HS-5 (cell line): ENCODE measurements around the gene DLX2.
"Not testable (repeated sequence)": the region's sequence is repeated elsewhere in the genome, so short reads cannot be mapped to it uniquely, and the experiment has no call there.

Source experiments
- DNase-seq: peaks from one replicate; pipeline ENCODE4 v3.0.0-alpha.2; 2012; ENCODE audit warnings: low read depth

Gene DLX2

DNA sequence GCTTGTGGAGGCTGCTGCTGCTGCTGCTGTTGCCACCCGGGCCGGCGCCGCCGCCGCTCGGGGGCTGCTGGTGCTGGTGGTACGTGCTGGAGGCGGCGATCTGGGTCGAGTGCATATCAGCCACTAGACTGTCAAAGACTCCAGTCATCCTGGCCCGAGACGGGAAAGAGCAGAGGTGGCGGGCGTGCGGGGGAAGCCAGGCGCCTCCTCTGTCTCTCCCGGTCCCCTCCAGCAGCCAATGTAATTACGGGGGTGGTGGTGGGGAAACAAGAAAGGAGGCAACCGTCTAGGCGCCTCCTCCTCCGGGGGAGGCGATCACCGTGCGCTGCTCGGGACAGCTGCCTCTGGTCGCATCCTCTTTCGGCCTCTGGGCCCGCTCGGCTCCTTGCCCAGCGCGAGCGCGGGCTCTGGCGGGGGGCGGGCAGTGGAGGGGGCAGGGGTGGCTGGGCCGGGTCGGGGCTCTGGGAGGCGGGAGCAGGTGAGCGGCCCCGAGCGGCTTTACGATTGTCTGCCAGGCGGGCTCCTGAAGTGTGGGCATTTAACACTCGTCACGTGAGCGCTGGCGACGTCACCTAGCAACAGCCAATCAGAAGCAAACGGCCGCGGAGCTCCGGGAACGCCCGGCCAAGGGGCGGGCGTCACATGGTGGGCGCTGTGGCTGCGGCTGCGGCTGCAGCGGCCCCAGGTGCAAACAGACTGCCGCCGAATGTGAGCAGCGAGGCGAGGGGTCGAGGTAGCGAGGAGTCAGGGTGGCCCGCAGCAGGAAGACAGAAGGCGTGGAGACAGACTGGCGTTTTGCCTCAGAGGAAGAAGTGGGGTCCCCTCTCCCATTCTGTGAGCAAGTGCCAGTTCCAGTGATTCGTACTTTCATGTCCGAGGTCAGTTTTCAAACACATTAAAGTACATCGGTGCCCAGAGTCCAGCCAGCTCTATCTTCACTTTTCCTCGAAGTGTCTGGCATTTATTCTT lies at the start of gene DLX2:
DLX2 (minus strand) TSS at position 510 of the 969 bp plus-strand sequence; CDS start at position 148, 362 bp downstream.
- DNase-seq, result no peak

DNA sequence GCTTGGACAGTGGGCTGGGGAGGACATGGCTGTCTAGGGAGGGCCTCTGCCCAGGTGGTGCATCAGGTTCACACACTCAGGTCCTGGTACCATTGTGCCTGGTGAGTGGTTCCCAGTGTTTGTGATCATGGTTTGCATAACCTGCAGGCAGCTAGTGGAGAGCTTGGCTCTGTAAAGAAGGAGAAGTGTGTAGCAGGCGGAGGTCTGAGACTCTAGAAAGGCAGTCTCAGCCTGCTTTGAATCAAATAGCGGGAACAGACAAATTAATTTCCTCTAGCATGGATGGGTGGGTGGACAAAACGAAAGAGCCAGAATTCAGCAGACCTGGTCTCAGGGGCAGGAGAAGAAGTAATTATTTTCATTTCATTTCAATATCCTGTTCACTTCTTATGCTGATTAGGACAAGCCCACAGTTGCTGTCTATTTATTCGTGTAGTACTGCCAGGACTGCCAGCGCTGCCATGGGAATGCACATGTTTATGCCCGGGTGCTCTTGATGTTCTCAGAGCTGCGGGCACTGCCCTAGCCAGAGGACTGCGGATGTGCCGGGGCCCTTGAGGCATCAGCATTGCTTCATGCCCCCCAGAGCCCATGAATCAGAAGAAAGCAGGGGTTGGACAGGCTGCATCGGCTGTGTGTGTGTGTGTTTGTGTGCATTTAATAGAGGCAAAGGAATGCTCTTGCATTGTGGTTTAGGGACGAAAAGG lies 45.4 kb upstream of the DLX2 start:
- DNase-seq, result no peak

DNA sequence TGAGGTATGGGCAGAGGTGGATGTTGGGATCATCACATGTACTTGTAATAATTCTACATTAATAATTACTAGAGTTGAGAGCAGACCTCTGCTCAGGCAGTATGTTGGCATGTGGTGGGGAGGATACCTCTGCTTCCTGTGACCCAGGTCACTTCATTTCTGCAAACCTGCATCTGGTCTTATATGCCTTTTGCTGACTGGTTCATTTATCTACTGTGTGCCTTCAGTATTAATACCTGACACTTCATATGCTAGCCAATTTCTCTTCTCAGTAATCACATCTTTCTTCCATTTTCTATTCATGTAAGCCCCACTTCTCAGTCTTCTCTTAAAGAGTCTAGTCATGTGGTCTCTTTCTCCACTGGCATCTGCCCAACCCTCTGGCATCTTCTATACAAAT lies 41.1 kb upstream of the DLX2 start:
- DNase-seq, result no peak

DNA sequence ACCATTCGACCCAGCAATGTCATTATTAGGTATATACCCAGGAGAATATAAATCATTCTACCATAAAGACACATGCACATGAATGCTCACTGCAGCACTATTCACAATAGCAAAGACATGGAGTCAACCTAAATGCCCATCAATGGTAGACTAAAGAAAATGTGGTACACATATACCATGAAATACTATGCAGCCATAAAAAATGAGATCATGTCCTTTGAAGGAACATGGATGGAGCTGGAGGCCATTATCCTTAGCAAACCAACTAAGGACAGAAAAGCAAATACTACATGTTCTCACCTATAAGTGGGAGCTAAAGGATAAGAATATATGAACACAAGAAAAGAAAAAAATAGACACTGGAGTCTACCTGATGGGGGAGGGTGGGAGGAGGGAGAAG lies 36.0 kb upstream of the DLX2 start:
- not testable (repeated sequence) for DNase-seq

DNA sequence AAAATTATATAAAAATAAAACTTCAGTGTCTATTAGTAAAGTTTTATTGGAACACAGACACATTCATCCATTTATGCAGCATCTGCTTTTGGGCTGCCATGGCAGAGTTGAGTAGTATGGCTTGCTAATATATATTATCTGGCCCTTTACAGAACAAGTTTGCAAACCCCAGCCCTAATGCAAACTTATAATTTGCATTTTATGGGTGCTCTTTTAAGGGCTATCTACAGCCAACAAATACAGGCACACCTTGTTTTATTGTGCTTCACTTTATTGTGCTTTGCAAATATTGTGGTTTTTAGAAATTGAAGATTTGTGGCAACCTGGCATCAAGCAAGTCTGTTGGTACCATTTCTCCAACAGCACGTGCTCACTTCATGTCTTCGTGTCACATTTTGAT lies 35.2 kb upstream of the DLX2 start:
- no peak for DNase-seq

DNA sequence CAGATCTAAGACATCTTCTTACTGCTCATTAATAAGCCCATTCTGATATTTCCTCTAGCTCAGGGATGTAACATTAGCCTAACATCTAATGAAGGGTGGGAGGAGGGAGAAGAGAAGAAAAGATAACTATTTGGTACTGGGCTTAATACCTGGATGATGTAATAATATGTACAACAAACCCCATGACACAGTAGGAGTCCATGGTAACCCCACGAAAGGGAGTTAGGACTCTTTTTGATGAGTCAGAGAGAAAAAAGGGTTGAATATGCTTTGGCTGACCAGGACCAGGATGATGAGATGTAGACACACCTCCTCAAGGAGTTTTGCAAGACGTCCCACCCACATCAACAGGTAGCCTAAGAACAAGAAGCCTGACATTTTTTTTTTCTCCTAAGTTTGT lies 34.4 kb upstream of the DLX2 start:
- DNase-seq, result no peak

DNA sequence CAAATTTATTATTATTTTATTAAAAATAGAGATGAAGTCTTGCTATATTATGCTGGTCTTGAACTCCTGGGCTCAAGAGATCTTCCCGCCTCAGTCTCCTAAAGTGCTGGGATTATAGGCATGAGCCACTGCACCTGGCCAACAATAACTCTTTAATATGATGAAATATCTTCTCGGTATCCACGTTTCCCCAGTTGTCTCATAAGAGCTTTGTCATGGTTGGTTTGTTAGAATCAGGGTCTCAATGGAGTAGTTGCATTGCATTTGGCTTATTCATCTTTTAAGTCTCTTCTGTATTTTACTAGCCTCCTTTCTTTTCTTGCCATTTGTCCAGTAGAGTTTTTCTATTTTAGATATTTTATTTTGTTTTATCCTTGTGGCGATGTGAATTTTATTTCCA lies 32.7 kb upstream of the DLX2 start:
- no peak for DNase-seq

DNA sequence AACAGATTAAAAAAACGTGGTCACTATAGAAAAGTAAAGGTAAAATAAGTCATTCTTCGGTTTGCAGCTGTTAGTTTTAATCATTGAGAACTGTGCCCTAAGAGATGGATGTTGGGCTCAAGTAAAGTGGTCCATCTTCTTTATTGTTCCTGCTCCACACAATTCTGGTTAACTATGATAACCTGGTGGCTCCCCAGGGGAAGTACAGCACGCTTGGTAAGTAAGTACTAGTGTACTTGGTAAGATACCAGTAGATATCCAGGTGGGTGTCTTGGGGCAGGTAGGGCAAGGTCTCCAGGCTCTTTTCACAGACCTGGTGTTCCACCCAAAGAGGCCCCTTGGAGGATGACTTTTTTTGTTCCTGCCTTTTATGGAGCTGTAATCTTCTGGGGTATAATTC lies 31.6 kb upstream of the DLX2 start:
- no peak for DNase-seq

DNA sequence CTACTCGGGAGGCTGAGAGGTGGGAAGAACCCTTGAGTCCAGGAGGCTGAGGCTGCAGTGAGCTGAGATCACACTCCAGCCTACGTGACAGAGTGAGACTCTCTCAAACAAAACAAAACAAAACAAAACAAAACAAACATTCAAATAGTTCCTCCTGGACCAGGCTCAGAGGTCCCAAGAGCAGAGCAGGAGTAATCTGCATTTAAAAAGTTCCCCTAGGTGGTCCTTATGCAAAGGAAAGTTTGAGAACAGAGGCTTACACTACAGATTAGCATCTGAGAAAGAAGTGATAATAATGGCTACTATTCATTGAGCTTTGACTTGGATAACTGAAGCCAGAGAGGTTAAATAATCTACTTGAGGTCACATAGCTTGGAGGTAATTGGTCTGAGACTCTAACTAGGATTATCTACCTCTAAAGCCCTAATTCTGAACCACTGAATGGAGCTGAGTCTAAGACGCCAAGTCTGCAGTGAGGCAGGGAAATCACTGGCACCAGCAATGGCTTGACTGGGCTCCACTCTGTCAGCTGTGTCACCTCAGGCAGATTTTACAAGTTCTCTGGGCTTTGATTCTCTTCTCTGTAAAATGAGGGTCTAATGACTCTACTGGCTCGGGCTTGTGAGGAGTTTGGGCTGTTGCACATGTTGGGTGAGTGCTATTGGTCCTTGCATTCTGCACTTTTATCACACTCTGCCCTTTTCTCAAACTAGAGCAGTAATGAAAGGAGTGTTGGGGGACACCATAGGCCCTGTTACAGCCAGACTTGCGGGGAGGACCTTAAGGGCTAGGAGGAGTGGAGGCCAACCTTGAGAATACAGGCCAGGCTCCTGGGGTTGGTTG lies 29.2 kb upstream of the DLX2 start:
- DNase-seq, result no peak

DNA sequence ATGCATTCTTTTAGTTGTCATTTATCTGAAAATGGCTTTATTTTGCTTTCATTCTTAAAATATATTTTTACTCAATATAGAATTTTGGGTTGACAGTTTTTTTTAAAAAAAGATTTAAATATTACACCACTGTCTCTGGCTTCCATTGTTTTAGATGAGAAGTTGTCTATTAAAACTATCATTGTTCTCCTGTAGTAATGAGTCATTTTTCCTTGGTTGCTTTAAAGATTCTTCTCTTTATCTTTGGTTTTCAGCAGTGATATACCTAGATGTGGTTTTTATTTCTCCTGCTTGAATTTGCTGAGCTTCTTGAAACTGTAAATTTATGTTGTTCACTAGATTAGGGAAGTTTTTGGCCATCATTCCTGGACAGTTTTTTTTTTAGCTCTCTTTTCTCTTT lies 26.7 kb upstream of the DLX2 start:
- no peak for DNase-seq

DNA sequence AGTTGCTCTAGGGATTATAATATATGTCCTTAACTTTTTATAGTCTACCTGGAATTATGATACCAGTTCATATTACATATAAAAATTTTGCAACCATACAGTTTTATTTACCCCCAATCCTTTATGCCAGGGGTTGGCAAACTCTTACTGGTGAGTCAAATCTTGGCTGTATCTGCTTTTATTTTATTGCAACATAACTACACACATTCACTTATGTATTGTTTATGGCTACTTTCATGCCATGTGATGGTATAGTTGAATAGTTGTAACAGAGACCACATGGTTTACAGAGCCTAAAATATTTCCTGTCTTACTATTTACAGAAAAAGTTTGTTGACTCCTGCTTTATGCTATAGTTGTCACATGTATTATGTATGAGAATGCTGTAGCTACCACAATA lies 25.8 kb upstream of the DLX2 start:
- DNase-seq, result no peak

DNA sequence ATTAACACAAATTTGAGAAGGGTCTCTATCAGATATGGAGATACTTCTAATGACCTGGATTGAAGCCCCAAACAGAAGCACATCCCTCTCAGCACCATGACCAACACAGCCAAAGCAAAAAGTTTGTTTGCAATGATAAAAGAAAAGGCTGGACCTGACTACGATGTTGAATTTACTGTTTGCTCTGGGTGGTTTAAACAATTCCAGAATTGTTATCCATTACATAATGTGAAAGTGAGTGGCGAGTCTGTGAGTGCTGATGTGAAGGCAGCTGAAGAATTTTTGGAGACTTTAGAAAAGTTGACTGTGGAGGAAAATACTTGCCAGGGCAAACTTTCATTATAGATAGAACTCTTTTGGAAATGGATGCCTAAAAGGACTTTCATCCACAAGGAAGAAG lies 17.4 kb upstream of the DLX2 start:
- DNase-seq, result no peak

DNA sequence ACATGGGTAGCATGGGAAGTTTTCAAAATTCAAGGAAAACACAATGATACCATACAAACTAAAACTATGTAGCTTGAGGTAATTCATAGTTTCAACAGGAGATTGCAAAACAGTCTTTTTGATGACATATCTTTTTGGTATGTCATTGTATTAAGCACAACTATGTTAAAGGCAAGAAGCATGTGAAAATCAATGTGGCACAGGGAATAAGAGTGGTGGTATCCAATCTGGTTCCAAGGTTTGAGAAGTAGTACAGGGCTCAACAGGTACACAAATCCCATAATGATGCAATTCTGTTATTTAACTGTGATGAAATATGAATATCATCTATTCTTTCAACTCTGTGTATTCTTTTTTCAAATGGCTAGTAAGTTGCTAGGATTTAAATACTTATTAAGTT lies 16.4 kb upstream of the DLX2 start:
- DNase-seq, result no peak

DNA sequence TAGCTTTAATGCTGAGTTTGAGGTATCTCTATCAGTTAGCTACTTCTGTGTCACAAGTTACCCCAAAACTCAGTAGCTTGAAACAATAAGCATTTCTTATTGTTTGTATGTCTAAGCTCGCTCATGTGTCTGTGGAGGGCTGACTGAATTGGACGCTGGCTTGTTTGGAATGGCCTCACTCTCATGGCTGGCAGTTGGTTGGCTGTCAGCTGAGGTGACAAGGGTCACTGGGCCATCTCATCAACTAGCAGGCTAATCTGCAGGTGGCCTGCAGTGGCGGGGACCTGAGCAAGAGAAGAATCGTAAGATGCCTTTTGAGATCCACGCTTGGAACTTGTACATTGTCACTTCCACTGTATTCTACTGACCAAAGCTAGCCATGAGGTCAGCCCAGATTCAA lies 13.4 kb upstream of the DLX2 start:
- no peak for DNase-seq

DNA sequence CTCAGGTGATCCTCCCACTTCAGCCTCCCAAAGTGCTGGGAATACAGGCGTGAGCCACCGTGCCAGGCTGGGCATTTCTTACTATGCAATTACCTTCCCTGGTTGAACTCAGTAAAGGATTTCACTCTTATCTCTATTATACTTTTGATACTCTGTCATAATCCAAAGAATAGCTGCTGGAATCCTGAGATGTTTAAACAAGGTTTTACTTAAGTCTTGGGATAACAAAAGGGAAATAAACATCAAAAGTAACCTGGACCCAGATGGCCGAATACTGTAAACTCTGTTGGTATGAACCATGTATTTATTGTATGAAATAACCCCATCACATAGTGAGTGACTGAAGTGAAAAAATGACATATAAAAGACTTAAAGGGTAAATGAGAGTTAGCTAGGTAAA lies 11.9 kb upstream of the DLX2 start:
- no peak for DNase-seq

DNA sequence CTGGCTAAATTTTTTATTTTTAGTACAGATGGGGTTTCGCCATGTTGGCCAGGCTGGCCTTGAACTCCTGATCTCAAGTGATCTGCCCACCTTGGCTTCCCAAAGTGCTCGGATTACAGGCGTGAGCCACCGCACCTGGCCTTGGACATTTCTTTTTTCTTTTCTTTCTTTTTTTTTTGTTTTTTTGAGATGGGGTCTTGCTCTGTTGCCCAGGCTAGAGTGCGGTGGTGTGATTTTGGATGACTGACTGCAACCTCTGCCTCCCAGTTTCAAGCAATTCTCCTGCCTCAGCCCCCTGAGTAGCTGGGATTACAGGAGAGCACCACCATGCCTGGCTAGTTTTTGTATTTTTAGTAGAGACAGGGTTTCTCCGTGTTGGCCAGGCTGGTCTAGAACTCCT lies 11.5 kb upstream of the DLX2 start:
- DNase-seq, result not testable (repeated sequence)

DNA sequence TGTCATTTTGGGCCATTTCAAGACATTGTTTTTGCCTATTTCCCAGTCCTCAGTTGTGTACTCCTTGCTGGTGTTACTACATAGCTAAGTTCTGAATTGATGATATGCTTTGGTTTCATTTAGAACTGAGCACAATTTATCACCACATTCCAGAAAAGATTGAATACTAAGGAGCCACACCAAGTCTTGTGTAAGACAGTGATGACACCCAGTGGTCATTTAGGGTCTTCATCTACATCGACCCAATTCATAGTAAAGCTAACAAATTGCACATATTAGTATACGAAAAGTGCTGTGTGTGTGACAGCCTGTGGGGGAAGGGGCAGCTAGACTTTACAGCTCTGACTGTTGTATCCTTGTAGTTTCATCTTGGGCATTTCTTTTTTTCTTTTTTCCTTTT lies 10.9 kb upstream of the DLX2 start:
- DNase-seq, result no peak

DNA sequence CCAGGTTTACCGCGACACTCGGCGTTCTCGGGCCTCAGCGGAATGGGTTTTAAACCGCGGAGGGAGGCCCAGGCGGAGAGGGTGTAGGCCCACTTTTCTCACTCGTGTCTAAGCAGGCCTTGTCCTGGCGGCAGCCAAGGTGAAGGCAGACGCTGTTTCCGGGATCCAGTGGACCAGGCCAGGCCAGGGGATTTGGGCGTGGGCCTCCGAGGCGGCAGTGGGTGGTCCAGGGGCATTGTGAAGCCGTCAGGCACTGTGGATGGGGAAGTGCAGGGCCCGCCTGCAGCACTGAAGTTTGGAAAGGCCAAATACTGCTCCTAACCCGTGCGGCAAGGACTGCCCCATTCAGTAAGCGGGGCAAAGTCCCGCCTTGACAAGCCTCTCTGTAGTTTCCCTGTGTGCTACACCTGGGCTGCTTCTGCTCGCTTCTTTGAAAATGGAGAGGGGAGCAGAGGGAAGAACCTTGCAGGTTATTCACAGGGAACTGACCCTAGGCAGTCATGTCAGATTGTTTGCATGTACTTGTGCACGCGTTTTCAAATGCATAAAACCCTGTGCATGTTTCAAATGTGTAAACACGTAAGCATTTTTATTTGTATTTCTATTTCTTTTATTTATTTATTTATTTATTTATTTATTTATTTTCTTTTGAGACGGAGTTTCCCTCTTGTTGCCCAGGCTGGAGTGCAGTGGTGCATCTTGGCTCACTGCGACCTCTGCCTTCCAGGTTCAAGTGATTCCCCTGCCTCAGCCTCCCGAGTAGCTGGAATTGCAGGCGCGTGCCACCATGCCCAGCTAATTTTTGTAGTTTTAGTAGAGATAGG lies 7.5 kb upstream of the DLX2 start:
- DNase-seq, result no peak

DNA sequence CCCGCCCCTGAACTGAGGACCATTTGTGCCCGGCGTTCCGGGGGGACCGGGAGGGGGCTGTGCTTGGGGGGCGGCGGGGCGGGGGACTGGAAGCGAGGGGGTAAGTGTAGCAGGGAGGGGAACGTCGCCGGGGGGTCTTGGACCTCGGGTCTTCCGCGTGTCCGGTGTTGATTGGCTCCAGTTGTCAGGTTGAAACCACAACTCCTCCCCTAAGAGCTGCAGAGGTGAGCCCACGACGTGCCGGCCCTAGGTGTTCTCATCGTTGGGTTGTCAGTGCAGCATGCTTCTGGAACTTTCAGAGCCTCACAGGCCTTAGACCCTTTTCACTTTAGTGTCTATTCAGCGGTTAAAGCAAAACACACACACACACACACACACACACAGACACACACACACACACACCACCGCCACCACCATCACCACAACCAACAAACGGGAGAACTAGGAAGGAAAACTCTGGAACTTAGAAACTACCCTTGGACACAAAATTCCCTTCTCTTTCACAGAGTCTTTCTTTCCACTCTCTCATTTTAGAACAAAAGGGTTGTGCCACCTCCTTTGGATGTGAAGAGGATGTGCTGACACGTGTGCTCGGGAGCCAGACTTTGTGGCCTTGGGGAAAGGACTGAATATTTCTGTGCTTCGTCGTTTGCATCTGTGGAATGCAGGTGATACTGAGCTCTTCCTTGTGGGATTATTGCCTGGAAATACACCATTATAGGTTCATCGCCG lies 6.7 kb upstream of the DLX2 start:
- DNase-seq, result no peak

DNA sequence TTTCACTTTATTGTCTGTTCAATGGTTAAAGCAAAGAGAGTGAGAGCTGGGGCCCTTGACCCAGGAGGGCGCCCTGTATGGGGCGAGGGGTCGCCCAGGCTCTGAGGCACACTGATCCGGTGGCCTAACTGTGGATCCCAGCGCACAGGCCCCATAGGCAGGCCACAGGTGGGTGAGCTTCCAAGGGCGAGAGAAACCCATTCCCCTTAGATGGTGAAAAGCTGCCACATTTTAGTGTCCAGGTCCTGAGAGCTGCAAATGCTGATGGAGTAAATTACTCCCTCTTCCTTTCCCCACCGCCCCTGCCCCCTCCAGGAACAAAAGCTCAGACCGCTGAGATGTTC lies 5.9 kb upstream of the DLX2 start:
- DNase-seq, result no peak
